GM21526 (cell line): ENCODE results near the gene ARSG.
"Not testable (repeated sequence)": the region's sequence is repeated elsewhere in the genome, so short reads cannot be mapped to it uniquely, and the experiment has no call there.

Source experiments
- ATAC-seq: cut with Tn5 transposase; IDR thresholded peaks from one replicate; pipeline ENCODE4 v1.9.1; 2021; ENCODE audit warnings: moderate library complexity; ENCODE audit not compliant: unreplicated experiment, low FRiP score

ARSG gene

GRCh38 chr17:68365469-68365868 lies 74.2 kb downstream of the ARSG start:
- ATAC-seq, result no peak

- ATAC-seq, result no peak
Observed at GRCh38 chr17:68368387-68368786, 77.1 kb downstream of the ARSG start.

GRCh38 chr17:68375566-68375965 lies 84.3 kb downstream of the ARSG start:
- ATAC-seq, result no peak

GRCh38 chr17:68376178-68376577 lies 84.9 kb downstream of the ARSG start:
- not testable (repeated sequence) for ATAC-seq

GRCh38 chr17:68377771-68378267 lies 86.5 kb downstream of the ARSG start:
- no peak for ATAC-seq

- no peak for ATAC-seq
Observed at GRCh38 chr17:68378268-68379176, 87.2 kb downstream of the ARSG start.

- no peak for ATAC-seq
Observed at GRCh38 chr17:68379177-68379510, 87.8 kb downstream of the ARSG start.

GRCh38 chr17:68379692-68380677 lies 88.7 kb downstream of the ARSG start:
- no peak for ATAC-seq

- no peak for ATAC-seq
Observed at GRCh38 chr17:68381076-68381900, 90.0 kb downstream of the ARSG start.

GRCh38 chr17:68382582-68383085 lies 91.3 kb downstream of the ARSG start:
- no peak for ATAC-seq

GRCh38 chr17:68383120-68383442 lies 91.8 kb downstream of the ARSG start:
- no peak for ATAC-seq

GRCh38 chr17:68383443-68384321 lies 92.4 kb downstream of the ARSG start:
- ATAC-seq, result no peak

- ATAC-seq, result no peak
Observed at GRCh38 chr17:68384471-68384870, 93.2 kb downstream of the ARSG start.

- no peak for ATAC-seq
Observed at GRCh38 chr17:68384941-68385340, 93.6 kb downstream of the ARSG start.

GRCh38 chr17:68385490-68386215 lies 94.4 kb downstream of the ARSG start:
- no peak for ATAC-seq

GRCh38 chr17:68387435-68388218 lies 96.3 kb downstream of the ARSG start:
- ATAC-seq, result no peak

- no peak for ATAC-seq
Observed at GRCh38 chr17:68389041-68389440, 97.7 kb downstream of the ARSG start.
